WERI-Rb-1 (cell line): ENCODE data around the gene PAN3.

Experiments used
- DNase-seq: peaks from one replicate; pipeline ENCODE4 v3.0.0-alpha.2; 2020
- H3K27ac ChIP-seq: fragments of 250-450 bp; sonication (Bioruptor Pico); 2 replicates; pipeline ENCODE4 v1.5.1; 2020; ENCODE audit warnings: mild to moderate bottlenecking, moderate library complexity
- H3K27me3 ChIP-seq: fragments of 250-450 bp; sonication (Bioruptor Pico); 2 replicates; pipeline ENCODE4 v1.5.1; 2021; ENCODE audit warnings: mild to moderate bottlenecking, low read depth, moderate library complexity; ENCODE audit not compliant: insufficient read depth, severe bottlenecking
- H3K36me3 ChIP-seq: fragments of 250-450 bp; sonication (Bioruptor Pico); 2 replicates; pipeline ENCODE4 v1.5.1; 2020; ENCODE audit warnings: mild to moderate bottlenecking, moderate library complexity
- H3K4me3 ChIP-seq: 2 replicates; pipeline ENCODE4 v1.5.1; 2011; ENCODE audit warnings: low read depth, mild to moderate bottlenecking, control low read depth, low read length
- H3K9me3 ChIP-seq: fragments of 250-450 bp; sonication (Bioruptor Pico); 2 replicates; pipeline ENCODE4 v1.5.1; 2021; ENCODE audit warnings: mild to moderate bottlenecking, moderate library complexity; ENCODE audit not compliant: severe bottlenecking
- TF ChIP-seq, protein P1 (sequence below): IDR thresholded peaks from 2 replicates; pipeline ENCODE4 v1.5.1; 2011; ENCODE audit warnings: low read depth, mild to moderate bottlenecking, control low read depth, inconsistent platforms, low read length

PAN3 gene

DNA sequence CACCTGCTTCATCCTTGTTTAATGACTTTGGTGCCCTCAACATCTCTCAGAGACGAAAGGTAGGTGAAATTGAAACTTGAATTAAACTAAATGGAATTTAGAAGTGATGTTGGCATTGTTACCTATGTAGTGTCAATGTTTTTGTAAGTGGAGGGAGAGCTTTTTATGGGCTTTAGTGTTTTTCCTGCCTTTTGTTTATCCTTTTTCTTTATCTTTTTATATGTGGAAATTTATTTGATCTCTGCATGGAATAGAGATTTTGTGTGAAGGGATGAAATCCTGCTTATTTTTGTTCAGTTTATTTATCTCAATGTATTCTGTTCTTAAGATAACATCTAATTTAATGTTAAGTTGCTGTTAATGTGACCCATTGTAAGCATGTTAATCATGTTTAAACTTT lies 39.5 kb downstream of the PAN3 start:
- TF ChIP-seq, protein P1, sequence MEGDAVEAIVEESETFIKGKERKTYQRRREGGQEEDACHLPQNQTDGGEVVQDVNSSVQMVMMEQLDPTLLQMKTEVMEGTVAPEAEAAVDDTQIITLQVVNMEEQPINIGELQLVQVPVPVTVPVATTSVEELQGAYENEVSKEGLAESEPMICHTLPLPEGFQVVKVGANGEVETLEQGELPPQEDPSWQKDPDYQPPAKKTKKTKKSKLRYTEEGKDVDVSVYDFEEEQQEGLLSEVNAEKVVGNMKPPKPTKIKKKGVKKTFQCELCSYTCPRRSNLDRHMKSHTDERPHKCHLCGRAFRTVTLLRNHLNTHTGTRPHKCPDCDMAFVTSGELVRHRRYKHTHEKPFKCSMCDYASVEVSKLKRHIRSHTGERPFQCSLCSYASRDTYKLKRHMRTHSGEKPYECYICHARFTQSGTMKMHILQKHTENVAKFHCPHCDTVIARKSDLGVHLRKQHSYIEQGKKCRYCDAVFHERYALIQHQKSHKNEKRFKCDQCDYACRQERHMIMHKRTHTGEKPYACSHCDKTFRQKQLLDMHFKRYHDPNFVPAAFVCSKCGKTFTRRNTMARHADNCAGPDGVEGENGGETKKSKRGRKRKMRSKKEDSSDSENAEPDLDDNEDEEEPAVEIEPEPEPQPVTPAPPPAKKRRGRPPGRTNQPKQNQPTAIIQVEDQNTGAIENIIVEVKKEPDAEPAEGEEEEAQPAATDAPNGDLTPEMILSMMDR: no peak
- DNase-seq: no peak
- Histone ChIP-seq H3K36me3 (peaks cover 21% of the 10 kb centered on the region), H3K27ac (no peak overlapping the region), H3K27me3 (no peaks in the 10 kb centered on the region), H3K4me3 (no peak overlapping the region), H3K9me3 (no peaks in the 10 kb centered on the region)

DNA sequence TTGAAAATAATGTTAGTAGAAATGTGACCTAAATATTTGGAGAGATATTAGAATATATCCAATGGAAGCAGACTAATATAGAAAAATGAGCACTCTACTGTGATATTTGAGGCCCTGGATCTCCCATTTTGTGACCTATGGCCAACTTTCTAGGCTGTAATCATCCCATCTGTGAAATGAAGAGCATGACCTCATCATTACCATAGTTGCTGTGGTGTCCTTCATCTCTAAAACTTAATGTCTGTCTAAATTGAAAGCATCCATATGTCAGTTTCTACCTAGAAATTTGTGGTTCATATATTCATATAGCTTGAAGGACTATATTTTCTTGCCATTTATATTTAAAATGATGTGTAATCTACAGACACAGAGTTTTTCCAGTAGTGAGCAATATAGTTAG lies 41.6 kb downstream of the PAN3 start:
- no peak for DNase-seq
- Histone ChIP-seq H3K9me3 (no peaks in the 10 kb centered on the region), H3K36me3 (peaks cover 14% of the 10 kb centered on the region), H3K27me3 (no peaks in the 10 kb centered on the region), H3K27ac (no peak overlapping the region), H3K4me3 (no peak overlapping the region)
- TF ChIP-seq, protein P1: no peak

DNA sequence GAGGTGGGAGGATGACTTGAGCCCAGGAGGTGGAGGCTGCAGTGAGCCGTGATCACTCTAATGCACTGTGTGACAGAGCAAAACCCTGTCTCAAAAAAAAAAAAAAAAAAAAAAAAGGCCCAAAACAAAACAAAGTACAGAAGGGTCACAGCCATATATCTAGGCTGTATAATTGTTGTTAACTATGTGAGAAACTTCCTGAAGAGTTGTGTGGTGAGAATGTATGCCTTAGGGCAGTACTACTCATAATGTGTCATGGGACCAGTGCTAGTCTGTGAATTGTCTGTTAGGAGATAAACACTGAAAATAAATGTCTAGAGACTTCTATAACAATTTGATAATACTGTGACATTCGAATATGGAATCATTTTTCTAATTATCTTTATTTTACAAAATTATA lies 43.1 kb downstream of the PAN3 start:
- TF ChIP-seq, protein P1: no peak
- H3K4me3 ChIP-seq: no peak overlapping the region
- DNase-seq: no peak
- H3K27ac ChIP-seq: no peak overlapping the region
- H3K36me3 ChIP-seq: peaks cover 8% of the 10 kb centered on the region
- H3K9me3 ChIP-seq: no peaks in the 10 kb centered on the region
- H3K27me3 ChIP-seq: no peaks in the 10 kb centered on the region

DNA sequence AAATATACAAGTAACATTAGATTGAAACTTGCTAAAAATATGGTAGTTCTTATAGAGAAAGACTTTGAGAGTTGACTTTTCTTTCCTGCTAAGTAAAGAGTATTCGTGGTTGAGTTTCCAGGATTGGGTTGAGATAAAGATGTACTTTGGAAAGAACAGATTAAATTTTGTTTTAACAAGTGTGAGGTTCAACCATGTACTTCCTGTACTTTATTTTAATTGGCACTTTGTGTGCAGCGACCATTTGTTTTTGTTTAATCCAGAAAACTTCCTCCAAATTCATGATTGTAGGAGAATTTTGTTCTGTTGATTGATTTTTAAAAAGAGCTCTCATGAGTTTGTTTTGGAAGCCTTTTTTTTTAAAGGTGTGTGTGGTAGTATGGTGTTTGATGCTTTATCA lies 46.9 kb downstream of the PAN3 start:
- Histone ChIP-seq H3K4me3 (no peak overlapping the region), H3K27ac (no peak overlapping the region), H3K36me3 (peaks cover 5% of the 10 kb centered on the region; the same call in 1 of the 2 replicates), H3K27me3 (no peaks in the 10 kb centered on the region), H3K9me3 (no peaks in the 10 kb centered on the region)
- no peak for DNase-seq
- TF ChIP-seq, protein P1: no peak

DNA sequence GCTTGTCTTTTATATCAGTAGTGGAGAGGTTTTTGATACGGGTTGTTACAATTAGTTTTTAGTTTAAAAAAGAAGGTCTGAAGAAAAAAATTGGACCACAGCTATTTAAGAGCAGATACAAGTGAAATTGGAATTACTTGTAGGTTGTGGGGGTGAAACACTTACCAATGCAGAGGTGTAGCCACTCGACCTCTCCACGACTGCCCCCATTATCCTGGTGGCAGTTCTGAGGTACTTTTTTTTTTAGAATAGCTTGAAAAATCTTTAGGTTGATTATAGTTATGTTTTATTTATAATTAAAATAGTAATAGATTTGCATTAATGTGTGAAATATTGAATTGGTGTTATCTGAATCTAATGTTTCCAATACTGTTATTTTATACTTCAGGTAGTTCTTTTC lies 60.7 kb downstream of the PAN3 start:
- H3K27me3 ChIP-seq: no peaks in the 10 kb centered on the region
- TF ChIP-seq, protein P1: no peak
- H3K36me3 ChIP-seq: peaks cover 9% of the 10 kb centered on the region
- no peak overlapping the region for H3K4me3 ChIP-seq
- no peak overlapping the region for H3K27ac ChIP-seq
- H3K9me3 ChIP-seq: no peaks in the 10 kb centered on the region
- DNase-seq: no peak

DNA sequence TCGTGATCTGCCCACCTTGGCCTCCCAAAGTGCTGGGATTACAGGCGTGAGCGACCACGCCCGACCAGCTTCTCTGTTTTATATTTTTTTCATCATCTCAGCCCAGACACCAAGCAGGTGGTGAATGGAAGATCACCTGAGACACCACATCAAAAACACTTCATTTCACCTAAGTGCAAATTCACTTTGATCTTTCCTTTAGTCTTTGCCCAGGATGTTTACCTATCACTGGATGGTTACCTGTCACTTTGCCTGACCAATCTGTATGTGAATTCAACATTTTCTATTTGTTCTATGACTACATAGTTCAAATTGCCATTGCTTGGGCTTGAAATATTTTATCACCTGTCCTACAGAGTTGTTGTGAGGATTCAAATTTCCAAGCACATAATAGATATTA lies 65.7 kb downstream of the PAN3 start:
- no peak for DNase-seq
- H3K27ac ChIP-seq: no peak overlapping the region
- H3K9me3 ChIP-seq: no peaks in the 10 kb centered on the region
- TF ChIP-seq, protein P1: no peak
- H3K36me3 ChIP-seq: peaks cover 11% of the 10 kb centered on the region; the same call in 1 of the 2 replicates
- H3K27me3 ChIP-seq: no peaks in the 10 kb centered on the region
- H3K4me3 ChIP-seq: no peak overlapping the region
